ENCODE data around the gene GSX1. TPM values are rescaled to one million over a fixed set of nuclear protein-coding genes. Genes with fewer than 3 reads are reported as not detected.

GSX1 gene
- polyA plus RNA-seq, 1 of the 3 experiments (the other 2 are of a cell fraction), result not detected

- no peak for TF ChIP-seq POLR2AphosphoS5 (IDR thresholded peaks at IDR 0.05; ENCODE audit: low read depth, low read length)
Measured at GRCh38 chr13:27782151-27782550, 10.1 kb upstream of the GSX1 start (continued).

- Histone ChIP-seq H3K79me2 (ENCODE audit: insufficient read depth) (no peaks in the 10 kb centered on the region), H3K36me3 (replicated peaks in 1 of 2; ENCODE audit: control insufficient read depth in 1 of 2, insufficient read depth in 2 of 2, low read length in 1 of 2) (no peaks in the 10 kb centered on the region), H4K20me1 (ENCODE audit: insufficient read depth) (no peaks in the 10 kb centered on the region), H3K27ac (ENCODE audit: low read depth in 2 of 2, low read length in 1 of 2) (no peak overlapping the region), H3K4me2 (no peak overlapping the region), H3K9ac (no peak overlapping the region), H3K4me3 (ENCODE audit: low read depth in 2 of 2, low read length in 1 of 2) (no peak overlapping the region), H3K9me3 (no peaks in the 10 kb centered on the region), H3K27me3 (ENCODE audit: insufficient read depth) (peaks cover 40% of the 10 kb centered on the region; the same call in 1 of the 2 replicates), H2AFZ (ENCODE audit: low read depth) (no peak overlapping the region), H3K9me2 (no peaks in the 10 kb centered on the region), H3F3A (replicated peaks; ENCODE audit: insufficient read depth) (no peaks in the 10 kb centered on the region), H3K4me1 (ENCODE audit: control insufficient read depth in 1 of 2, insufficient read depth in 2 of 2, low read depth in 1 of 2, low read length in 1 of 2) (no peaks in the 10 kb centered on the region)
- no peak for TF ChIP-seq EP300 (IDR thresholded peaks at IDR 0.05; ENCODE audit: borderline replicate concordance in 1 of 2, low read depth in 1 of 2, low read length in 1 of 2)
- TF ChIP-seq MXI1 (IDR thresholded peaks at IDR 0.05; ENCODE audit: low read depth, low read length), result no peak
- TF ChIP-seq RAD21 (IDR thresholded peaks at IDR 0.05; ENCODE audit: low read length), result peak; percentile 66
- TF ChIP-seq GATA2 (CRISPR knock-in tag; IDR thresholded peaks at IDR 0.05), result no peak
- no peak for TF ChIP-seq FOSL2 (IDR thresholded peaks at IDR 0.05; ENCODE audit: borderline replicate concordance, low read depth)
- TF ChIP-seq SMC3 (IDR thresholded peaks at IDR 0.05; ENCODE audit: low read depth, low read length), result peak; percentile 47
- TF ChIP-seq RCOR1 (IDR thresholded peaks at IDR 0.05; ENCODE audit: low read length), result no peak
- TF ChIP-seq JUND (IDR thresholded peaks at IDR 0.05), result no peak
- TF ChIP-seq REST (IDR thresholded peaks at IDR 0.05; ENCODE audit: low read depth, low read length), result no peak
- TF ChIP-seq CHD2 (IDR thresholded peaks at IDR 0.05; ENCODE audit: low read length, partially characterized antibody), result no peak
- TF ChIP-seq CTCF (IDR thresholded peaks at IDR 0.05), result peak; percentile 25
- no peak for TF ChIP-seq FOXJ3 (CRISPR knock-in tag; IDR thresholded peaks at IDR 0.05)
- WGBS (ENCODE audit: low lambda C conversion rate), result 3% methylated on average over 4 of the region's 4 CpGs
- DNase-seq, result no peak
- ChIA-PET CTCF (interaction anchor here (1.0 to 3.1 kb wide), 9 partner anchors 9 to 836 kb away, joined by 3 to 25 read pairs (median 4); no protein-coding TSS in a partner anchor), POLR2A (no interaction called here)
Measured at GRCh38 chr13:27783111-27783510, 9.2 kb upstream of the GSX1 start.
